Endothelial cell of umbilical vein (primary cell): ENCODE data around the gene WIPF3. TPM values are rescaled to one million over a fixed set of nuclear protein-coding genes. Genes with fewer than 3 reads are reported as not detected.

ENCODE experiments used
- BruUV-seq: library from RNA; stranded (reverse); fragments of 400-500 nt; replicated peaks from 2 replicates; lab custom pipeline; 2021; lab: Mats Ljungman, UMichigan
- CTCF ChIA-PET: fragments of 300-600, 350-600 bp; sonication (Branson Sonifier 250); formaldehyde crosslinking; loops from one replicate; lab custom pipeline; 2021; ENCODE audit warnings: antibody characterized with exemption, inconsistent platforms; lab: Charles Lee
- POLR2A ChIA-PET: fragments of 300-600, 350-600 bp; sonication (Branson Sonifier 250); formaldehyde crosslinking; loops from one replicate; lab custom pipeline; 2021; ENCODE audit warnings: antibody characterized with exemption, inconsistent platforms; lab: Charles Lee
- DNase-seq: peaks from one replicate; pipeline ENCODE4 v3.0.0-alpha.2; 2011; ENCODE audit warnings: low read depth, low spot score
- FAIRE-seq: peaks from 2 replicates; lab custom pipeline; 2011; peaks lifted over from hg19 to GRCh38; lab: Jason Lieb, UNC
- H2AFZ ChIP-seq: 2 replicates; pipeline ENCODE4 v1.6.0; 2012; ENCODE audit warnings: low read depth, low read length, control low read depth, inconsistent platforms
- H3K27ac ChIP-seq: 2 replicates; pipeline ENCODE4 v1.5.1; 2011; ENCODE audit warnings: low read depth, mild to moderate bottlenecking, control low read depth, low read length, moderate library complexity; ENCODE audit not compliant: insufficient read depth
- H3K27me3 ChIP-seq, 2 experiments: 2 replicates each; pipeline versions ENCODE4 v1.6.0 to v1.6.1; 2011; ENCODE audit warnings: low read length in 2 of 2, mixed read lengths in 1 of 2; ENCODE audit not compliant: control insufficient read depth in 2 of 2, insufficient read depth in 2 of 2
- H3K36me3 ChIP-seq, 2 experiments: 2 replicates in 1 of 2; 3 replicates in 1 of 2; pipeline ENCODE4 v1.5.1; 2011; ENCODE audit warnings: low read length in 2 of 2, mild to moderate bottlenecking in 1 of 2, moderate library complexity in 1 of 2; ENCODE audit not compliant: control insufficient read depth in 2 of 2, insufficient read depth in 2 of 2; ENCODE audit errors: extremely low read depth in 1 of 2
- H3K4me1 ChIP-seq: 3 replicates; pipeline ENCODE4 v1.5.1; 2011; ENCODE audit warnings: mild to moderate bottlenecking, low read length; ENCODE audit not compliant: control insufficient read depth, insufficient read depth; ENCODE audit errors: extremely low read depth
- H3K4me2 ChIP-seq: 2 replicates; pipeline ENCODE4 v1.6.1; 2011; ENCODE audit warnings: low read length, control low read depth, mixed read lengths; ENCODE audit not compliant: insufficient read depth
- H3K4me3 ChIP-seq, 3 experiments: fragments of 200-600 bp in 1 of 3; sonication (generic), shearing (Covaris generic) in 1 of 3; replicated peaks in 1 of 3; 2 replicates each; pipeline ENCODE4 v1.5.1; 2011 to 2016; ENCODE audit warnings: control low read depth in 3 of 3, low read length in 3 of 3, mild to moderate bottlenecking in 2 of 3, inconsistent platforms in 1 of 3, low read depth in 1 of 3, moderate library complexity in 1 of 3; ENCODE audit not compliant: insufficient read depth in 1 of 3
- H3K79me2 ChIP-seq: 2 replicates; pipeline ENCODE4 v1.6.0; 2012; ENCODE audit warnings: low read length, inconsistent platforms; ENCODE audit not compliant: control insufficient read depth, insufficient read depth
- H3K9ac ChIP-seq: replicated peaks from 2 replicates; pipeline ENCODE3; 2011; ENCODE audit warnings: low read length, control low read depth; ENCODE audit not compliant: insufficient read depth; ENCODE audit errors: extremely low read depth
- H3K9me1 ChIP-seq: replicated peaks from 3 replicates; pipeline ENCODE4 v1.6.0; 2011; ENCODE audit warnings: mild to moderate bottlenecking, low read length; ENCODE audit not compliant: control insufficient read depth, insufficient read depth; ENCODE audit errors: extremely low read depth
- H3K9me3 ChIP-seq: replicated peaks from 2 replicates; pipeline ENCODE4 v1.5.1; 2012; ENCODE audit warnings: low read length, inconsistent platforms; ENCODE audit not compliant: control insufficient read depth, insufficient read depth
- H4K20me1 ChIP-seq: replicated peaks from 2 replicates; pipeline ENCODE3; 2011; ENCODE audit warnings: mild to moderate bottlenecking, low read length; ENCODE audit not compliant: control insufficient read depth, insufficient read depth; ENCODE audit errors: extremely low read depth
- CTCF ChIP-seq, 2 donors: IDR thresholded peaks; 1 replicate in 1 of 2; 2 replicates in 1 of 2; pipeline ENCODE4 v1.5.1; 2011; ENCODE audit warnings: low read length in 2 of 2, mild to moderate bottlenecking in 2 of 2, moderate library complexity in 2 of 2, control low read depth in 1 of 2, inconsistent platforms in 1 of 2, low read depth in 1 of 2; ENCODE audit not compliant: insufficient read depth in 1 of 2; ENCODE audit errors: extremely low read depth in 1 of 2
- EZH2 ChIP-seq: IDR thresholded peaks from 2 replicates; pipeline ENCODE4 v1.6.1; 2012; ENCODE audit warnings: borderline replicate concordance, low read depth, mild to moderate bottlenecking, moderate library complexity, low read length, inconsistent platforms; ENCODE audit not compliant: severe bottlenecking
- FOS ChIP-seq: IDR thresholded peaks from 2 replicates; pipeline ENCODE4 v1.6.1; 2011; ENCODE audit warnings: mild to moderate bottlenecking, low read length, moderate library complexity, borderline replicate concordance; ENCODE audit not compliant: insufficient read depth
- GATA2 ChIP-seq: IDR thresholded peaks from 2 replicates; pipeline ENCODE4 v1.7.0; 2011; ENCODE audit warnings: low read depth, mild to moderate bottlenecking, moderate library complexity, mixed read lengths, low read length; ENCODE audit not compliant: insufficient read length, insufficient read depth
- JUN ChIP-seq: IDR thresholded peaks from 2 replicates; pipeline ENCODE4 v1.6.1; 2011; ENCODE audit warnings: borderline replicate concordance, low read depth; ENCODE audit not compliant: insufficient read length, insufficient read depth
- MAX ChIP-seq: IDR thresholded peaks from 2 replicates; pipeline ENCODE4 v1.6.1; 2011; ENCODE audit not compliant: insufficient read depth, insufficient read length
- MYC ChIP-seq: IDR thresholded peaks from one replicate; pipeline ENCODE4 v1.6.1; 2011; ENCODE audit warnings: mild to moderate bottlenecking, low read depth, low read length
- POLR2A ChIP-seq: IDR thresholded peaks from 2 replicates; pipeline ENCODE4 v1.6.1; 2012; ENCODE audit warnings: low read depth, mild to moderate bottlenecking, control low read depth, low read length
- POLR2AphosphoS5 ChIP-seq: IDR thresholded peaks from 2 replicates; pipeline ENCODE4 v1.6.1; 2012; ENCODE audit warnings: low read depth, mild to moderate bottlenecking, control low read depth, low read length, moderate library complexity; ENCODE audit not compliant: insufficient read depth
- dilution Hi-C: fragments of 300-500 bp; cut with MboI; formaldehyde crosslinking; loops from one replicate; pipeline ENCODE4 v1.15.0; 2019; ENCODE audit warnings: low sequenced_read_pairs; ENCODE audit not compliant: extremely low pct_ligation_motif_present
- intact Hi-C: fragments of 100-400 bp; cut with micrococcal nuclease; formaldehyde crosslinking; loops from one replicate; pipeline ENCODE4 v1.10.0; 2022
- polyA plus RNA-seq, 4 experiments: library from polyadenylated mRNA; depleted of rRNA in 3 of 4; stranded (reverse) in 3 of 4; unstranded in 1 of 4; fragments of >200 nt; gene quantifications; 2 replicates each; pipeline versions ENCODE4 v1.2.1 to v1.2.3, GENCODE V29; 2011 to 2012; ENCODE audit warnings: missing spikeins in 1 of 4
- total RNA-seq: library from RNA; stranded (reverse); gene quantifications from 2 replicates; pipeline ENCODE4 v1.2.3, GENCODE V29; 2021

The WIPF3 gene
- total and polyA plus RNA-seq, 2 donors (not counting 3 experiments of a cell fraction or from before 2014, with no cell fraction given) = 0.01 to 0.35 TPM

GRCh38 chr7:29859104-29859503 is 52.8 kb downstream of the WIPF3 start:
- Histone ChIP-seq H3K27ac (no peak overlapping the region), H3K36me3 (no peaks in the 10 kb centered on the region), H4K20me1 (no peaks in the 10 kb centered on the region), H2AFZ (no peak overlapping the region), H3K4me3 (no peak overlapping the region), H3K4me1 (no peaks in the 10 kb centered on the region), H3K4me2 (no peak overlapping the region), H3K27me3 (peaks cover 4 to 8% of the 10 kb centered on the region in 2 experiments), H3K9ac (no peak overlapping the region), H3K9me3 (no peaks in the 10 kb centered on the region), H3K79me2 (no peaks in the 10 kb centered on the region), H3K9me1 (no peaks in the 10 kb centered on the region)
- intact Hi-C loops = no loop called here
- dilution Hi-C loops = no loop called here
- no TSS peak for BruUV-seq
- ChIA-PET POLR2A (no interaction called here), CTCF (interaction anchor here (1.5 kb wide), 1 partner anchor 26 kb away, joined by 3 read pairs; no protein-coding TSS in a partner anchor)
- DNase-seq (no peak), FAIRE-seq (no peak)
- no peak for TF ChIP-seq GATA2
- no peak for TF ChIP-seq JUN
- no peak for TF ChIP-seq POLR2AphosphoS5
- no peak for TF ChIP-seq EZH2
- TF ChIP-seq POLR2A = no peak
- TF ChIP-seq MYC = no peak
- no peak for TF ChIP-seq FOS
- no peak for TF ChIP-seq CTCF (IDR thresholded peaks at IDR 0.05; ENCODE audit: extremely low read depth in 1 of 2, insufficient read depth in 1 of 2, low read depth in 1 of 2, low read length in 2 of 2)
- no peak for TF ChIP-seq MAX
